SH-SY5Y (cell line): ENCODE data around the gene DPEP2.

Experiments used
- GATA2 ChIP-seq: IDR thresholded peaks from 2 replicates; pipeline ENCODE4 v1.6.1; 2011; ENCODE audit warnings: mild to moderate bottlenecking, low read depth, low read length
- GATA3 ChIP-seq: IDR thresholded peaks from 2 replicates; pipeline ENCODE4 v1.6.1; 2011; ENCODE audit warnings: low read depth, mild to moderate bottlenecking, low read length, moderate library complexity

DNA sequence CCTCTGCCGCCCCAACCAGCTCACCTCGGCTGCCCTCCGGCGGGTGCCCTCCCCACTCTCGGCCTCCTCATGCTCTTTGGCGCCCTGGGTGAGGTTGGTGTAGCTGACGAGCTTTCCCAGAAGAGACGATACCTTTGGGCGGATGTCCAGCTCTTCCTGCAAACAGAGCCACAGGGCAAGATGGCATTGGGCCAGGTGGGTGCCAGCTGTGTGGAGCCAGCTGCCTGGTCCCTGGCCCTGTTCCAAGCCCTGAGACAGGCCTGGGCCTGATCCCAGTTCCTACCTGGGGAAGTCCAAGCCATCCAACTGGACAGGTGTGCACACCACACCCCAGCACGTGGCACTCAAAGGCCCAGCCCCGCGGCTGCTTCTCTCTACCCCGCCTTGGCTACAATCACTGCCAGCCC is 37.7 kb downstream of the DPEP2 start:
- TF ChIP-seq GATA2 (no peak), GATA3 (no peak)
